ENCODE data around the gene BLMH.

The BLMH gene

DNA sequence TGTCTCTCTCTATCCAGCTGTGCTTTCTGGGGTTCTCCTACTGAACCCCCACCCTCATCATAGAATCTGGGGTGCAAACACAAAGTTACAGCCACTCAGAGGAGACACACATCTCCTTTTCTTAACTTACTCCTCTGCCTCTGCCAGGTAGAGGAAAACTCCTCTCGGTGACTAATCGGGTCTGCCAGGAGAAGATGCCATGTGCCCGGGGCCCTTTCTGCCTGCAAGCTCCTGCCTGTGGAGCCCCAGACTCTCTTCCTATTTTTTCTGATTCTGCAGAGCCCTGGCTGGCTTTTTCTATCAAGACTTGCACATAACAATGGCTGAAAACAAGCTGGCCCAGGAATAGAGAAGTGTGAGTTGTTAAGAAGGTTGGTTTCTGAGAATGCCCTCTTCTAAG, 66.6 kb downstream of the BLMH start:
- H3K9me3 ChIP-seq (replicated peaks; ENCODE audit: low read length): no peaks in the 10 kb centered on the region
- no peaks in the 10 kb centered on the region for H3K36me3 ChIP-seq (ENCODE audit: insufficient read depth, low read length)
- H3K9ac ChIP-seq (ENCODE audit: low read depth, low read length): no peak overlapping the region
- no peak overlapping the region for H3K4me3 ChIP-seq (ENCODE audit: low read length)
- H3K27me3 ChIP-seq (ENCODE audit: control insufficient read depth, insufficient read depth, low read length): peaks cover 65% of the 10 kb centered on the region
- no peak overlapping the region for H3K4me2 ChIP-seq (ENCODE audit: low read length)
- no peaks in the 10 kb centered on the region for H3K4me1 ChIP-seq (ENCODE audit: control insufficient read depth, insufficient read depth, low read length)

- Histone ChIP-seq H3K9ac (ENCODE audit: low read depth, low read length) (no peak overlapping the region), H3K9me3 (replicated peaks; ENCODE audit: low read length) (no peaks in the 10 kb centered on the region), H3K27me3 (ENCODE audit: control insufficient read depth, insufficient read depth, low read length) (peaks cover 70% of the 10 kb centered on the region), H3K36me3 (ENCODE audit: insufficient read depth, low read length) (no peaks in the 10 kb centered on the region), H3K4me1 (ENCODE audit: control insufficient read depth, insufficient read depth, low read length) (no peaks in the 10 kb centered on the region), H3K4me3 (ENCODE audit: low read length) (no peak overlapping the region), H3K4me2 (ENCODE audit: low read length) (no peak overlapping the region)
Measured at GRCh38 chr17:30224419-30224960, 67.3 kb downstream of the BLMH start.

GRCh38 chr17:30222721-30223175, 69.0 kb downstream of the BLMH start:
- H3K4me1 ChIP-seq (ENCODE audit: control insufficient read depth, insufficient read depth, low read length): no peaks in the 10 kb centered on the region
- H3K4me3 ChIP-seq (ENCODE audit: low read length): no peak overlapping the region
- H3K36me3 ChIP-seq (ENCODE audit: insufficient read depth, low read length): no peaks in the 10 kb centered on the region
- H3K9me3 ChIP-seq (replicated peaks; ENCODE audit: low read length): no peaks in the 10 kb centered on the region
- peaks cover 66% of the 10 kb centered on the region for H3K27me3 ChIP-seq (ENCODE audit: control insufficient read depth, insufficient read depth, low read length)
- no peak overlapping the region for H3K4me2 ChIP-seq (ENCODE audit: low read length)
- no peak overlapping the region for H3K9ac ChIP-seq (ENCODE audit: low read depth, low read length)

DNA sequence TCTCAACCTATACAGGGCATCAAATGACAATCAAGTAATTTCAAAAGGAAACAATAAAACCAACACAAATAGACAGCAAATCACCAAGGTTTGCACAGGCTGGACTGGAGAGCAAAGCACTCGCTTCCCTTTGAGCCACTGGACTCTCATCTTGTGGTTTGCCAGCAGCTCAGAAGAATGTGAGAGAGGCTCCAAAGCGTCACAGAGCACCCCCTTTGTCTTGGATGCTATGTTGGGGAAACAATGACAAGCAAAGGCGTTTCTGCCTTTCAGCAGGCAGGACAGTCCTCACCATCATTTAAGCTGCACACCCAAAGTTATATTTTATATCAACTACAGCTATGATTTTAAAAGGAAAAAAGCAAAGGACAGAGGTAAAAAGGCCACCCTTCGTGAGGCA, 69.5 kb downstream of the BLMH start:
- Histone ChIP-seq H3K9ac (ENCODE audit: low read depth, low read length) (no peak overlapping the region), H3K27me3 (ENCODE audit: control insufficient read depth, insufficient read depth, low read length) (peaks cover 66% of the 10 kb centered on the region), H3K4me1 (ENCODE audit: control insufficient read depth, insufficient read depth, low read length) (no peaks in the 10 kb centered on the region), H3K36me3 (ENCODE audit: insufficient read depth, low read length) (no peaks in the 10 kb centered on the region), H3K4me2 (ENCODE audit: low read length) (no peak overlapping the region), H3K4me3 (ENCODE audit: low read length) (no peak overlapping the region), H3K9me3 (replicated peaks; ENCODE audit: low read length) (no peaks in the 10 kb centered on the region)

DNA sequence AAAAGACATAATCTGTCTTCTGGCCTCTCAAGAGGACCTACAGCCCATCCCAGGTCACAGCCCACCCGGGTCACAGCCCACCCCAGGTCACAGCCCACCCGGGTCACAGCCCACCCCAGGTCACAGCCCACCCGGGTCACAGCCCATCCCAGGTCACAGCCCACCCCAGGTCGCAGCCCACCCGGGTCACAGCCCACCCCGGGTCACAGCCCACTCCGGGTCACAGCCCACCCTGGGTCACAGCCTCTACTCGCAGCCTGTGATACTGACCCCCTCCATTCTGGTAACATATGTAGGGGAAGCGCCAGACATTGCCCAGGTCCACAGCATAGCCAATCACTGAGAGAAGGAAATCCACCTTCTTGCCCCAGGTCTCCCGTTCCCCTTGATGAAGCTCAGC, 70.4 kb downstream of the BLMH start:
- Histone ChIP-seq H3K4me2 (ENCODE audit: low read length) (no peak overlapping the region), H3K36me3 (ENCODE audit: insufficient read depth, low read length) (no peaks in the 10 kb centered on the region), H3K9ac (ENCODE audit: low read depth, low read length) (no peak overlapping the region), H3K9me3 (replicated peaks; ENCODE audit: low read length) (no peaks in the 10 kb centered on the region), H3K4me3 (ENCODE audit: low read length) (no peak overlapping the region), H3K4me1 (ENCODE audit: control insufficient read depth, insufficient read depth, low read length) (no peaks in the 10 kb centered on the region), H3K27me3 (ENCODE audit: control insufficient read depth, insufficient read depth, low read length) (peaks cover 64% of the 10 kb centered on the region)

DNA sequence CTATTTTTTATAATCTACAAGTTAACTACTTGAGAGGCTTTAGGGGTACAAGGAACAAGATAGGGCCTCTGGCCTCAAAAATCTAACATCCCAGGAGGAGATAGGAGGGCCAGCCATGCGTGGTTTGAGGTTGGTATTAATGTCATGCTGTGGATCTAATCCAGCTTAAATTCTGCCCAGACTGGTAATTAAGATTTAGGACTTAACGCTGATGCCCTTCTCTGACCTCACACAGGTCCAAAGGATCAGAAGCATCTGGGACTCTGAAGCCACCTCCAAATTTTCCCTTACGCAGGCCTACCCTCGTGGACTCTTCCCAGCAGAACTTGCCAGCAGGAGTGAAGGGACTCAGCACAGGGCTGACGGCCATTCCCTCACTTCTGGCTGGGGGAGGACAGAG, 71.3 kb downstream of the BLMH start:
- no peak overlapping the region for H3K9ac ChIP-seq (ENCODE audit: low read depth, low read length)
- H3K36me3 ChIP-seq (ENCODE audit: insufficient read depth, low read length): no peaks in the 10 kb centered on the region
- H3K4me1 ChIP-seq (ENCODE audit: control insufficient read depth, insufficient read depth, low read length): no peaks in the 10 kb centered on the region
- no peak overlapping the region for H3K4me3 ChIP-seq (ENCODE audit: low read length)
- peaks cover 55% of the 10 kb centered on the region for H3K27me3 ChIP-seq (ENCODE audit: control insufficient read depth, insufficient read depth, low read length)
- no peak overlapping the region for H3K4me2 ChIP-seq (ENCODE audit: low read length)
- no peaks in the 10 kb centered on the region for H3K9me3 ChIP-seq (replicated peaks; ENCODE audit: low read length)

GRCh38 chr17:30219833-30220232, 71.9 kb downstream of the BLMH start:
- H3K4me3 ChIP-seq (ENCODE audit: low read length): no peak overlapping the region
- H3K9ac ChIP-seq (ENCODE audit: low read depth, low read length): no peak overlapping the region
- no peaks in the 10 kb centered on the region for H3K9me3 ChIP-seq (replicated peaks; ENCODE audit: low read length)
- H3K4me2 ChIP-seq (ENCODE audit: low read length): no peak overlapping the region
- H3K27me3 ChIP-seq (ENCODE audit: control insufficient read depth, insufficient read depth, low read length): peaks cover 50% of the 10 kb centered on the region
- no peaks in the 10 kb centered on the region for H3K36me3 ChIP-seq (ENCODE audit: insufficient read depth, low read length)
- no peaks in the 10 kb centered on the region for H3K4me1 ChIP-seq (ENCODE audit: control insufficient read depth, insufficient read depth, low read length)

DNA sequence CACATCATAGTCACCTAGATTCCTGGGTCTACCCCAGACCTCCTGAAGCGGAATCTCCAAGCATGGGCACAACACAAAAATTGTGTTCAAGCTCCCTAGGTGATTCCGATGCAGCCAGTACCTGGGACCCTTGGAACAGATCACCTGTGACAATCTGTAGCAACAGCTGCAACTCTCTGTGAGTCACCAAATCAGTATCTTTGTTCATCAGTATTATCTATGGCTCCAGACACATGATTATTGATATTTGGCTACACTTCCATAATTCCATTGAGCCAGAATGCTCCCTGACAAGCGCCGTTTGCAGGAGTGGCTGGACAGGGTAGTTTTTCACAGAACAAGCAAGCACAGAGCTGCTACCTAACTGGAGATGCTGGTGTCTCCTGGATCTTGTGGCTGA, 72.4 kb downstream of the BLMH start:
- Histone ChIP-seq H3K9ac (ENCODE audit: low read depth, low read length) (no peak overlapping the region), H3K27me3 (ENCODE audit: control insufficient read depth, insufficient read depth, low read length) (peaks cover 45% of the 10 kb centered on the region), H3K36me3 (ENCODE audit: insufficient read depth, low read length) (no peaks in the 10 kb centered on the region), H3K9me3 (replicated peaks; ENCODE audit: low read length) (no peaks in the 10 kb centered on the region), H3K4me3 (ENCODE audit: low read length) (no peak overlapping the region), H3K4me1 (ENCODE audit: control insufficient read depth, insufficient read depth, low read length) (no peaks in the 10 kb centered on the region), H3K4me2 (ENCODE audit: low read length) (no peak overlapping the region)

GRCh38 chr17:30218799-30219198, 72.9 kb downstream of the BLMH start:
- Histone ChIP-seq H3K36me3 (ENCODE audit: insufficient read depth, low read length) (no peaks in the 10 kb centered on the region), H3K4me3 (ENCODE audit: low read length) (no peak overlapping the region), H3K27me3 (ENCODE audit: control insufficient read depth, insufficient read depth, low read length) (peaks cover 45% of the 10 kb centered on the region), H3K4me1 (ENCODE audit: control insufficient read depth, insufficient read depth, low read length) (no peaks in the 10 kb centered on the region), H3K9me3 (replicated peaks; ENCODE audit: low read length) (no peaks in the 10 kb centered on the region), H3K4me2 (ENCODE audit: low read length) (no peak overlapping the region), H3K9ac (ENCODE audit: low read depth, low read length) (no peak overlapping the region)

- Histone ChIP-seq H3K9ac (ENCODE audit: low read depth, low read length) (no peak overlapping the region), H3K27me3 (ENCODE audit: control insufficient read depth, insufficient read depth, low read length) (peaks cover 46% of the 10 kb centered on the region), H3K4me2 (ENCODE audit: low read length) (no peak overlapping the region), H3K4me3 (ENCODE audit: low read length) (no peak overlapping the region), H3K4me1 (ENCODE audit: control insufficient read depth, insufficient read depth, low read length) (no peaks in the 10 kb centered on the region), H3K9me3 (replicated peaks; ENCODE audit: low read length) (no peaks in the 10 kb centered on the region), H3K36me3 (ENCODE audit: insufficient read depth, low read length) (no peaks in the 10 kb centered on the region)
Measured at GRCh38 chr17:30217746-30218245, 73.9 kb downstream of the BLMH start.

DNA sequence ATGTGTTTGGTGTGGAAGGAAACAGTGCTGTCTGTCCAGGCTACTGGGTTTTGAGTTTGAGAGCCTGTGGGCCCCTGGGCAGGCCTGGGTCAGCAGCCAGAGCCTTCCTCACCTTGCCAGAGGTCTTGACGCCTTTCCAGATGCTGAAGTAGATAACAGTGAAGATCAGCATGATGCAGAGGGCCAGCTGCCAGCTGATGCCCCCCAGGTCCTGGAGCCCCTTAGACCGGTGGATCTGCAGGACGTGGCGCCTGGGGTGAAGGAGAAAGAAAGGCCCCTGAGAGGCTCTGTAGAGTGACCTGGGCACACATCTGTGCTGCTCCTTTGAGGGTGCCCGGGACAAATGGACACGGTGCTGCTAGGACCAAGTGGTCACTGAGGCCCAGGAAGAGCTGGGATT, 74.7 kb downstream of the BLMH start:
- Histone ChIP-seq H3K4me2 (ENCODE audit: low read length) (no peak overlapping the region), H3K9ac (ENCODE audit: low read depth, low read length) (no peak overlapping the region), H3K9me3 (replicated peaks; ENCODE audit: low read length) (no peaks in the 10 kb centered on the region), H3K4me3 (ENCODE audit: low read length) (no peak overlapping the region), H3K4me1 (ENCODE audit: control insufficient read depth, insufficient read depth, low read length) (no peaks in the 10 kb centered on the region), H3K36me3 (ENCODE audit: insufficient read depth, low read length) (no peaks in the 10 kb centered on the region), H3K27me3 (ENCODE audit: control insufficient read depth, insufficient read depth, low read length) (peaks cover 43% of the 10 kb centered on the region)

DNA sequence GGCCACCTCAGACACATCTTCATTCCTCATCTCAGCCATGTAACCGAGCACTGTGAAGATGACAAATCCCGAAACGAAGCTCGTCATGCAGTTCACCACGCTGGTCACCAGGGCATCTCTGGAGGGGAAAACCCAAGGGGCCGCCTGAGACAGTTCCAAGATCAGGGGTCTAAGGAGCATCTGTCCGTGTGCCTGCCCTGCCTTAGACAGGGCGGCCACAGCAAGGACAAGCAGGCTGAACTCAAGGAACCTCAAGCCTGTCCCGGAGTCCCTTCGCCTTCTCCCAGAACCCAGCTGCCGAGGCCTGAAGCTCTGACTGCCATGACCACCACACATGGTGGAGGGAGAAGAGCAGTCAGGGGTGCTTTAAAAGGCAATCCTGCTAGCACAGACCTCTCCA, 79.0 kb downstream of the BLMH start:
- Histone ChIP-seq H3K4me3 (ENCODE audit: low read length) (no peak overlapping the region), H3K4me1 (ENCODE audit: control insufficient read depth, insufficient read depth, low read length) (no peaks in the 10 kb centered on the region), H3K9me3 (replicated peaks; ENCODE audit: low read length) (no peaks in the 10 kb centered on the region), H3K9ac (ENCODE audit: low read depth, low read length) (no peak overlapping the region), H3K36me3 (ENCODE audit: insufficient read depth, low read length) (no peaks in the 10 kb centered on the region), H3K27me3 (ENCODE audit: control insufficient read depth, insufficient read depth, low read length) (peaks cover 37% of the 10 kb centered on the region), H3K4me2 (ENCODE audit: low read length) (no peak overlapping the region)

Measured in skeletal muscle satellite cell (primary cell).